ENCODE measurements around the gene HIC2. TPM values are rescaled to one million over a fixed set of nuclear protein-coding genes. Genes with fewer than 3 reads are reported as not detected.
"Not testable (repeated sequence)": the region's sequence is repeated elsewhere in the genome, so short reads cannot be mapped to it uniquely, and the experiment has no call there.

The HIC2 gene
- total RNA-seq, 2 donors from 2014 or later, result 6.0 to 6.3 TPM

GRCh38 chr22:21449531-21450319 is 32.6 kb downstream of the HIC2 start:
- DNase-seq, result peak; percentile 14
- Histone ChIP-seq H3K27me3 (no peaks in the 10 kb centered on the region), H3K4me1 (no peaks in the 10 kb centered on the region), H3K9me3 (no peaks in the 10 kb centered on the region), H3K9ac (ENCODE audit: low read depth in 2 of 2, low read length in 2 of 2) (no peak overlapping the region), H3K4me3 (no peak overlapping the region), H3K27ac (no peak overlapping the region), H3K36me3 (peaks cover 4% of the 10 kb centered on the region)
- intact Hi-C loops (cut with DNase I), result no loop called here
- TF ChIP-seq CTCF (IDR thresholded peaks at IDR 0.05), result no peak

GRCh38 chr22:21450320-21450831 is 33.2 kb downstream of the HIC2 start:
- peak; percentile 13 for DNase-seq
- intact Hi-C loops (cut with DNase I), result no loop called here
- Histone ChIP-seq H3K27me3 (no peaks in the 10 kb centered on the region), H3K27ac (no peak overlapping the region), H3K36me3 (peaks cover 1% of the 10 kb centered on the region), H3K9ac (ENCODE audit: low read depth in 2 of 2, low read length in 2 of 2) (no peak overlapping the region), H3K4me3 (no peak overlapping the region), H3K9me3 (no peaks in the 10 kb centered on the region), H3K4me1 (no peaks in the 10 kb centered on the region)
- TF ChIP-seq CTCF (IDR thresholded peaks at IDR 0.05), result no peak

GRCh38 chr22:21450858-21451353 is 33.7 kb downstream of the HIC2 start:
- TF ChIP-seq CTCF (IDR thresholded peaks at IDR 0.05), result no peak
- H3K9me3 ChIP-seq, result no peaks in the 10 kb centered on the region
- H3K27me3 ChIP-seq, result no peaks in the 10 kb centered on the region
- no peaks in the 10 kb centered on the region for H3K36me3 ChIP-seq
- DNase-seq, result peak; percentile 4
- no peak overlapping the region for H3K9ac ChIP-seq (ENCODE audit: low read depth in 2 of 2, low read length in 2 of 2)
- H3K4me3 ChIP-seq, result no peak overlapping the region
- no peaks in the 10 kb centered on the region for H3K4me1 ChIP-seq
- intact Hi-C loops (cut with DNase I), result no loop called here
- no peak overlapping the region for H3K27ac ChIP-seq

GRCh38 chr22:21451545-21452520 is 34.7 kb downstream of the HIC2 start:
- no peak overlapping the region for H3K27ac ChIP-seq
- no peaks in the 10 kb centered on the region for H3K27me3 ChIP-seq
- H3K4me3 ChIP-seq, result no peak overlapping the region
- no peak for TF ChIP-seq CTCF (IDR thresholded peaks at IDR 0.05)
- no peaks in the 10 kb centered on the region for H3K36me3 ChIP-seq
- peak; percentile 11 for DNase-seq
- intact Hi-C loops (cut with DNase I), result no loop called here
- no peaks in the 10 kb centered on the region for H3K9me3 ChIP-seq
- H3K9ac ChIP-seq (ENCODE audit: low read depth in 2 of 2, low read length in 2 of 2), result no peak overlapping the region
- no peaks in the 10 kb centered on the region for H3K4me1 ChIP-seq

- H3K4me3 ChIP-seq; H3K9me3 ChIP-seq; H3K27me3 ChIP-seq; H3K4me1 ChIP-seq; DNase-seq; intact Hi-C loops (cut with DNase I); H3K9ac ChIP-seq (ENCODE audit: low read depth in 2 of 2, low read length in 2 of 2); H3K27ac ChIP-seq; H3K36me3 ChIP-seq: not testable (repeated sequence)
Measured at GRCh38 chr22:21452666-21453065, 35.5 kb downstream of the HIC2 start.

GRCh38 chr22:21454998-21455333 is 37.8 kb downstream of the HIC2 start:
- H3K4me3 ChIP-seq; H3K9ac ChIP-seq (ENCODE audit: low read depth in 2 of 2, low read length in 2 of 2); H3K27me3 ChIP-seq; H3K9me3 ChIP-seq; H3K4me1 ChIP-seq; H3K36me3 ChIP-seq; H3K27ac ChIP-seq; intact Hi-C loops (cut with DNase I); DNase-seq: not testable (repeated sequence)

All from colonic mucosa (tissue), 4 donors.